NCI-H1417 (cell line): ENCODE data around the gene NANS.
"Not testable (repeated sequence)": the region's sequence is repeated elsewhere in the genome, so short reads cannot be mapped to it uniquely, and the experiment has no call there.

Source experiments
- DNase-seq, 3 experiments: peaks; one replicate each; lab custom pipeline; 2025; lab: John Stamatoyannopoulos, UW

The NANS gene, protein sequence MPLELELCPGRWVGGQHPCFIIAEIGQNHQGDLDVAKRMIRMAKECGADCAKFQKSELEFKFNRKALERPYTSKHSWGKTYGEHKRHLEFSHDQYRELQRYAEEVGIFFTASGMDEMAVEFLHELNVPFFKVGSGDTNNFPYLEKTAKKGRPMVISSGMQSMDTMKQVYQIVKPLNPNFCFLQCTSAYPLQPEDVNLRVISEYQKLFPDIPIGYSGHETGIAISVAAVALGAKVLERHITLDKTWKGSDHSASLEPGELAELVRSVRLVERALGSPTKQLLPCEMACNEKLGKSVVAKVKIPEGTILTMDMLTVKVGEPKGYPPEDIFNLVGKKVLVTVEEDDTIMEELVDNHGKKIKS

DNA sequence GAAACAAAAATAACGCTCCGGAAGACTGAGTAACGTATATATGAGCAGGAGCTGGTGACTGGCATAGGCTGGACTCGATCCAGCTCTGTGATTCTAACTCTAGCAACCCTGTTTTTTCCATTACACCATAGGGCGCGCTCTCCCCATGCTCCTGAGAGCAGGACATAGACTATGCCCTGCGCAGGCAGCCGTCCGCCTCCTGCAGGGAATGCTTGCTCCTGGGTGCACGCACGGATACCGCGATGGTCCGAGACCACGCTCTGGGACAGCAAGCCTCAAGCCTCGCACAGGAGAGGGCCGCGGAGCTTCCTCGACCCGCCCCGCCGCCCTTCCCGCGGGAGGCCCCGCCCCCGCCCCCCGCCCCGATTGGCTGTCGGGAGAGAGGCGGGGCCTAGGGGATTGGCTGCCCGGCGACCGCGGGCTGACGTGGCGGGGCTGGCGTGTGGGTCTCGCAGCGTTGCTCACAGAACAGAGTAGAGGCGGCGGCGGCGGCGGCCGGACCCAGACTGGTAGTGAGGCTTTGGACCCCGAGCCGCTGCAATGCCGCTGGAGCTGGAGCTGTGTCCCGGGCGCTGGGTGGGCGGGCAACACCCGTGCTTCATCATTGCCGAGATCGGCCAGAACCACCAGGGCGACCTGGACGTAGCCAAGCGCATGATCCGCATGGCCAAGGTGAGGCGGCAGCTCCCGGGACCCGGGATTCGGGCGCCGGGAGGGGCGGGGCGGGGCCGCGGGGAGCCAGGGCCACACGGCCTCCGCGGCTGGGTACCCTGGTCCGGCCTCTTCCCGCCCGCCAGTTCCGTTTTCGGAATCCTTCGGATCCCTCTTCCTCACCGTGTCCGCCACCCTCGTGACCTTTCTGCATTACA is at the start of gene NANS:
Gene NANS, plus strand, starts transcription at position 464 of the 869 bp plus-strand sequence. Its CDS starts 77 bp downstream, at position 541.
- peak; percentile 80 to 95 (median 95) for DNase-seq

DNA sequence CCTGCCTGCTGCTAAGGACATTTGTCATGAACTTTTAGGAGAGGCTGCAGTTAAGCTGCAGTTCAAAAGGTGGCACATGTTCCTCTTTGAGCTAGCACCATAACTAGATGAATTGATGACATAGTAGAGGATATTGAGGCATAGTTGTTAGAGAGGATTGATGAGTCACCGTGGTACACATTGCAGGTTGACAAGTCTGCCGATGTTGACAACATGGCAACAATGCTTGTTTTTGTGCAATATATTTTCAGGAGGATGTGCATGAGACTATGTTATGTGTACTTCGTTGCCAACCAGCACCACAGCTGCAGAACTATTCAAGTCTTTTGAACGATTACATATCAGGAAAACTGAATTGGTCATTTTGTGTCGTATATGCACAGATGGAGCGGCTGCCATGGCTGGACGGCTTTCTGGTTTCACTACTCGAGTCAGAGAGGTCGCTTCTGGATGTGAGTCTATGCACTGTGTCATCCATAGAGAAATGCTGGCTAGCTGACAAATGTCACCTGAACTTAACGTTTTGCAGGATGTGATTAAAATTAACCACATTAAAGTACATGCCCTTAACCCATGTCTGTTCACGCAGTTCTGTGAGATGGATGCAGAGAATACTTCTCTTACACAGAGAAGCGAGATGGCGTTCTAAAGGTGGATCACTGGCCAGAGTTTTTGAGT is 49.1 kb upstream of the NANS start:
- DNase-seq = no peak

DNA sequence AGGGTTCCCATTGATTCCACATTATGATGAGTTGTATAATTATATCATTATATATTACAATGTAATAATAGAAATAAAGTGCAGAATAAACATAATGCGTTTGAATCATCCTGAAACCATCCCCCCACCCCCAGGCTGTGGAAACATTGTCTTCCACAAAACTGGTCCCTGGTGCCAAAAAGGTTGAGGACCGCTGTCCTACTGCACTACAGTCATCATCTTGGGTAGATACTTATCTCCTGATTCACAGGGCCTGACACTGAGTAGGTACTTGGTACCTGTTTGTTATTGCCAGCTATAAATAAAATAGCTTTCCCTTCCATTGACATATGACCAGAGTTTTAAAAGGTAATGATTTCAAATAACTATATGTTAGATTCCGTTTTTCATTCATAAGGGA is 47.8 kb upstream of the NANS start:
- DNase-seq = no peak

DNA sequence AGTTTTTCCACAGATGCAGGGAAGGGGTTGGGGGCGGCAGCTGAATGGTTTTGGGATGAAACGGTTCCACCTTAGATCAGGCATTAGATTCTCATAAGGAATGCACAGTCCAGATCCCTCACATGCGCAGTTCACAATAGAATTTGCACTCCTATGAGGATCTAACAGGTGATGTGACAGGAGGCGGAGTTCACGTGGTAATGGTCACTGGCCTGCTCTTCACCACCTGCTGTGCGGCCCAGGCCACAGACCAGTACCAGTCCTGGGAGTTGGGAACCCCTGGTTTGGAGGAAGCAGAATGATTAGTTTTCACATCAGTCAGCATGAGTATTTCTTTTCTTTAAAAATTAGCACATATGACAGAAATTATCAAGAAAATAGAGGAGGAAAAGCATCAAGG is 47.1 kb upstream of the NANS start:
- DNase-seq = no peak

DNA sequence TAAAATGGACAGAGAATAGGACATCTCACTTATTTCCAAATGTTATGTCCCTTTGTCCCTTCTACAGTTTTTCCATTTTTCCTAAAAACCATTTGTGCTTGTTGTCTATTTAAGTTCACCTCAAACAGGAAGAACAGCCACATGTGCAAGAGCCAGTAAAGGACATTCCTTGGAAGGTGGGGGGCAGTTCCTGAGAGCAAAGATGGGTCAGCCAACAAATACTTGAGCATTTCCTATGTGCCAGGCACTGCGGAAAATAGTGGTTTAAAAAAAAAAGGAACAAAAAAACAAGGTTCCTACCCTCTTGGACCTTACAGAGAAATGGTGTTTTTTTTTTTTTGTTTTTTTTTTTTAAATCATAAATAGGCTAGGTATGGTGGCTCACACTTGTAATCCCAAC is 46.6 kb upstream of the NANS start:
- DNase-seq = no peak

DNA sequence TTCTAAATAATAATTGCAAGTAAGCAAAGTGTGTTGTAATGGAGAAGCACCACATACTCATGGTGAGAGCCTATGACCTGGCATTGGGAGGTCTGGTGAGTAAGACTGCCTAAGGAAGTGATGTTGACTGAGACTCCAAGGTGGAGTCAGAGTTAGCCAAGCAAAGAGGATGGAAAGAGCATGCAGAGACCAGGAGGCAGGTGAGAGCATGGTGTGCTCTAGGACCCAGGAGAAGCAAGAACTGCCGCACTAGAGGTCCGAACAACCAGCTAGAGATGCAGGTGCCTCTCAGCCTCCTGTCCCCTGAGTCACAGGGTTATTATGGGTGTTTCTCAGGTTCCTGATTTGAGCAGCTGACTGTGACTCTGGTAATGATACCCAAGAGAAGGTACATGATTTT is 46.1 kb upstream of the NANS start:
- DNase-seq = peak in 2 of 3 experiments; percentile 16 to 70

DNA sequence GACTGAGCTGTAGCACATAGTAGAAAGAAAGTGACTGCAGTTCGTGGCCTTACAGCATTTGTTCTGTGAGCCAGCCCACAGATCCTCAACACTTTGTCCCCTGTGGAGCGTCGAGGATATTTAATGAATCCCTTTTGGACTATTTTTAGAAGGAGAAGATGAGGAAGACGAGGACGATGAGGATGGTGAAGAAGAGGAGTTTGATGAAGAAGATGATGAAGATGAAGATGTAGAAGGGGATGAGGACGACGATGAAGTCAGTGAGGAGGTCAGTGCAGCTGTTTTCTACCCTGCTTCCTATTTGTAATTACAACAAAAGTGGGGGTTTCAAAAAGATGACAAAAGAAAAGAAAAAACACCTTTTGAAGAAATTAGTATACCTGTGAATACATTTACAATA is 45.4 kb upstream of the NANS start:
- no peak for DNase-seq

DNA sequence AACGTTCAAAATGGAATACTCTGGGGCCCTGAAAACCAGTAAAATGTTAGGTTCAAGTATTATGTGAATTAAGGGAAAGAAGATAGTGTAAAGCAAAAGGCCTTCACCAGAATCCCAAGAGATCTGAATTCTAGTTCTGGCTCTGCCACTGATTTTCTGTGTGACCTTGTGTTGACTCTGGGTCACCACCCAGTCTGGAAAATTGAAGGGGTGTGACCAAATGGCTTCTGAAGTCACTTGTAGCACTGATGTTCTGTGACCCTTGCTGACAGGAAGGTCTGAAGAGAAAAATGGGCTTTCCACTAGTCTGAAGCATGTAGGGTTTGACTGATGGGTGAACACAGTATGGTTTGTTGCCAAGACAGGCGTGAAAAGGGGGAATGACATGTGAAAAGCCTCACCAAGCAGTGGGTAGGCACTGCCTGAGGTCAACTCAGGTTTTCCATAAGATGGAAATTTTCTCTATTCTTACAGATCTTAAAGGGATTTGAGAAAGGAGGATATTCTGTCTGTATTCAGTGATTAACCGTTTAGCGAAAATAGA is 40.3 kb upstream of the NANS start:
- no peak for DNase-seq

DNA sequence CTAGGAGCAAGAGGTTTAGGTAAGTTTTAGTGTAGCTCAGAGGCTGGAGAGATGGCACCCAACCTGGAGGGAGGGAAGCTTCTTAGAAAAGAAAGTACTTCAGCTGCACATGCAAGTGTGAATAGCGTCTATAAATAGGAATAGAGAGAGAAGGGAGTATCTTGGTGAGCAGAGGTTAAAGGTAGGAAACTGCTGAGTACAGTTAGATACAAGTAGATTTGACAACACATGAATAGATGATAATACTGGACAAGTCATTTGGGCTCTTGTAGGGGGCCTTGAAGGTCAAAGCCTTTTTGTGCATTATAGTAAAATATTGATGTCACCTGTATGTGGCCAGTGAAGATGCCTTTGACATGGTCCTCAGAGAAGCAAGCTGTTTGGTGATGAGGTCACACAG is 39.2 kb upstream of the NANS start:
- no peak for DNase-seq

DNA sequence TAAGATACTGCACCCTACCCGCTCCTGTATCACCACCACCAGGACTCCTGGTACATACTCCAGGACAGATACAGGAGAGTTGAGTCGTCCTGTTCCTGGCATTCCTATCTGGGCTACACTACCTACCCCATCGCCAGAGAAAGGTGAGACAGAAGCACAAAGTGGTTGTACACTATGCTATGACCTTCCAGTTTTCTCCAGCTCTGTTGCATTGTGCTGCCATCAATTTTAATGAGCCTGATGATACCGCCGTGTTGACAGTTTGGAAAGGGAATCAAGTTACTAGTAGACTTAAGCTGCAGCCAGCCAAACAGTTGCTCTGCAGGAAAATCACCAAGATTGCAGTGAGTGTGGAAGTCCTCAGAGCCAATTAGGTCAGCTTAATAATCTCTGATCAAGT is 38.2 kb upstream of the NANS start:
- no peak for DNase-seq

DNA sequence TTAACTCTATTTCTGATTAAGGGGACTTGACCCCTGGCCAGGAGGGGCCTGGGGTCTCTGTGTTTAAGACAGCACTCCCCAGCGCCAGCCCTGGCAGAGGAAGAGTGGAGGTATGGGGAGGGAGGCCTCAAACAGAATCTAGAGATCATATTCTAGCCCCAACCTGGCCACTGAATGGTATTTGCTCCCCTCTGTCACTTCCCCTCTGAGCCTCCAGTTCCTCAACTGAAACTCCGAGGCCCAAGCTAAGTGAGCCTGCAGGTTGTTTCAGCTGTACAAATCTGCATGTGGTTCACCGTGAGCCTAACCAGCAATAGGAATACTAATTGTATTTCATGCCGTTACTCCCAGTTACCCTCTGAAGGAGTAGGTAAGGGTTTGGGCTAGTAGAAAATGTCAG is 37.4 kb upstream of the NANS start:
- DNase-seq = no peak

DNA sequence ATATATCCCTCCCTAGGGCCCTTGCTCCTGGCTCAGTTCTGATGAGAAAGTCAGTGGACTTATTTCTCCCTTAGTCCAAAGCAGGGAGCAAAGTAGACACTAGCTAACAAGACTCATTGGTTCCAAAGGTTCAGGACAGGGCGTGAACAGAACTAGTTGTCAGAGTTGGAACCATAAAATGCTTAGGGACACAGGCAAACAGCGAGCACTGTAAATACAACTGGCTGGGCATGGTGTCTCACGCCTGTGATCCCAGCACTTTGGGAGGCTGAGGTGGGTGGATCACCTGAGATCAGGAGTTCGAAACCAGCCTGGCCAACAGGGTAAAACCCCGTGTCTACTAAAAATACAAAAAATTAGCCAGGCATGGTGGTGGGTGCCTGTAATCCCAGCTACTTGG is 36.7 kb upstream of the NANS start:
- DNase-seq = not testable (repeated sequence)

DNA sequence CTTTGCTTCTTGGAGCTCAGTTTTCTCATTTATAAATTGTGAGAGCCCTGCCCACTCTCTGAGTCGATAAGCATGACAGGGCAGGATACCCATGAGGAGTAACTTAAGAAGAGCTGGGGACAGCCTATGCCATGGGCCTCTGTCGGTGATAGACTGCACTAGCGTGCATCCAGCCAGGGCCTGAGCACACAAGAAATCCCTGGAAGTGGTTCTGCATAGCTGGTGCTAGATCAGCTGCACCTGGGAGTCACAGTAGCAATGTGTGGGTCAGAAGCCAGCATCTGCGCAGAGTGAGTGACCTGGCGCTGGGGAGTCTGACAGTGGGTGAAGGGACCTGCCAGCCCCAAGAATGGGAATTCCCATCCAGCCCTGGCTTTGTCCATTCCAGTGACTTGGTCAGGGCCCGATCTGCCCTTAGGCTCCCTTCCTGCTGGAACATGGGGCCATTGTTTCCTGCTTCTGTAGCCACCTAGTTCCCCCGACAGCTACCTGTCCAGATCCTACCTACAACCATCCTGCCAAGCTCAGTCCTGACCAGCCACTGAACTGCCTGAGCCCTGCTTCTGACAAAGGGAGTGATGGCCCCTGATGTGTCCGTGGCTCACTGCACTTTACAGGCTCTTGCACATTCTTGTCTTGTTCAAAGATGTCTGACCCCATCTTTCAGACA is 35.9 kb upstream of the NANS start:
- DNase-seq = no peak

DNA sequence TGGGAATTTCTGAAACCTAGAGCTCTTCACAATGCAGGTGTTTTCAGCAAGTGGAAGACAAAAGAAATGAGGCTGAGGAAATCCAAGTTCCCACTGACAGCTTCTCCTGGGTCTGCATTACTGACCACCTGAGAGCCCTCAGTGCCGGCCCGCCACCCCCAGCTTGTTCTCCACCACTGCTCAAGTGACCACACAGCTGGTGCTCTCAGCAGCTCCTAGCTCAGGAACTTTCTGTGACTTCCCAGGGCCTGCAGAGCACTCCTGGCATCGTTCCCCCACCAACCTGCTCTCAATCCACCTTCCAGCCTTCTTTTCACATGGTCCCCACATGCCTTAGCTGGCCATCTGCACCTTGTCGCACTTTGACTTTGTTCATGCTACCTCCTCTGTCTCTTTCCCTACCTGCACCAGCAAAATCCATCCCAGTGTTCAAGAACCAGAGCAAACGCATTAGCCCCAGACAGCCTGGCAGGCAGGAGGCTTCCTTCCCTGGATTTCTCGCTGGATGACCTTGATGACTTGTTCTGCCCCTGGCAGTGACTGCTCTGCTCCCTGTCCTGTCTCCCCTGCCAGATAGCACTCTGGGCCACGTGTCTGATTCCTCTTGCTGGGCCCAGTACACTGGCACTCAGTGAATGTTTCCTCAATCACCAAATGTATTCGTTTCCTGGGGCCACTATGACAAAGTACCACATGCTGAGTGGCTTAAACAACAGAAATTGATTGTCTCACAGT is 35.1 kb upstream of the NANS start:
- no peak for DNase-seq

DNA sequence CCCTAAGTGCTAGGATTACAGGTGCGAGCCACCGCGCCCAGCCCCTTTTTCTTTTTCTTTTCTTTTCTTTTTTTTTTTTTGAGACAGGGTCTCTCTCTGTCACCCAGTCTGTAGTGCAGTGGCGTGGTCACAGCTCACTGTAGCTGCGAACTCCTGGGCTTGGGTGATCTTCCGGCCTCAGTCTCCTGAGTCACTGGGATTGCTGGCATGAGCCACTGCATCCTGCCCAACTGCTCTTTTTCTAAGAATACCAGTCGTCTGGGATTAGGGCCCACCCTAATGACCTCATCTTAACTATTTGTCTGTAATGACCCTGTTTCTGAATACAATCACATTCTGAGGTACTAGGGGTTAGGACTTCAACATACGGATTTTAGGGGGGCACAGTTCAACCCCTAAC is 34.1 kb upstream of the NANS start:
- DNase-seq = no peak

DNA sequence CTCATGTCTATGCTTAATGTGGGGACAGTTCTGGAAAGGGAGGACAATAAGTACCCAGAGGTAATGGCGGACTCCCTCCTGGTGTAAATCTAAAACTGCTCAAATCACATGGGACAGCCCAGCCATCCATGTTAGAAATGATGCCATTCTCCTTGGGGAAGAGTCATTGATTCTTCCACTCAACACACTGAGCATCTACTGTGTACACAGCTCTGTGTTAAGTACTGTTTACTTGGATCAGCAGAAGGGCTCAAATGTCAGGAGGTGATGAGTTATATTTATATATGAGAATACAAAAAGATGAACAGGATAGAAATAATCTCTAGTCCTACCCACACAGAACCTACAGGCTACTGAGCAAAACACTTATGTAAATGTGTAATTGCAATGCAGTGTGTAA is 31.8 kb upstream of the NANS start:
- DNase-seq = peak in 1 of 3 experiments; percentile 7

DNA sequence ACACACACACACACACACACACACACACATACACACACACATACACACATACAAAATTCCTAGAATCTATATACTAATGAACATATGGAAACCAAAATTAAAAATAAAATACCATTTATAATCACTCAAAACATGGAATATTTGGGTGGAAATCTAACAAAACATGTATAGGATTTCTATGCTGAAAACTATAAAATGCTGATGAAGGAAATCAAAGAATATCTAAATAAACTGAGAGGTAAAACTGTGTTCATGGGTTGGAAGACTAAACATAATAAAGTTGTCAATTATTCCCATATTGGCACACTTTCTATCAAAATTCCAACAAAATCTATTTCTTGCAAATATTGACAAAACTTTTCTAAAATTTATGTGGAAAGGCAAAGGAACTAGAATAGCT is 25.4 kb upstream of the NANS start:
- DNase-seq = no peak

DNA sequence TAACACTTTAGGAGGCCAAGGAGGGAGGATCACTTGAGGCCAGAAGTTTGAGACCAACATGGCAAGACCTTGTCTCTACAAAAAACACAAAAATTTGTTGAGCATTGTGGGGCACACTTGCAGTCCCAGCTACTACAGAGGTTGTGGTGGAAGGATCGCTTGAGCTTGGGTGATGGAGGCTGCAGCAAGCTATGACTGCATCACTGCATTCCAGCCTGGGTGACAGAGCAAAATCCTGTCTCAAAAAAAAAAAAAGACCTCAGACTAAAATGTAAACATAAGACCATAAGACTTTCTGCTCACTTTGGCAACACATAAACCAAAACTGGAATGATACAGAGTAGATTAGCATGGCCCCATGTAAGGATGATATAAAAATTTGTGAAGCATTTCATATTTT is 24.6 kb upstream of the NANS start:
- no peak for DNase-seq

DNA sequence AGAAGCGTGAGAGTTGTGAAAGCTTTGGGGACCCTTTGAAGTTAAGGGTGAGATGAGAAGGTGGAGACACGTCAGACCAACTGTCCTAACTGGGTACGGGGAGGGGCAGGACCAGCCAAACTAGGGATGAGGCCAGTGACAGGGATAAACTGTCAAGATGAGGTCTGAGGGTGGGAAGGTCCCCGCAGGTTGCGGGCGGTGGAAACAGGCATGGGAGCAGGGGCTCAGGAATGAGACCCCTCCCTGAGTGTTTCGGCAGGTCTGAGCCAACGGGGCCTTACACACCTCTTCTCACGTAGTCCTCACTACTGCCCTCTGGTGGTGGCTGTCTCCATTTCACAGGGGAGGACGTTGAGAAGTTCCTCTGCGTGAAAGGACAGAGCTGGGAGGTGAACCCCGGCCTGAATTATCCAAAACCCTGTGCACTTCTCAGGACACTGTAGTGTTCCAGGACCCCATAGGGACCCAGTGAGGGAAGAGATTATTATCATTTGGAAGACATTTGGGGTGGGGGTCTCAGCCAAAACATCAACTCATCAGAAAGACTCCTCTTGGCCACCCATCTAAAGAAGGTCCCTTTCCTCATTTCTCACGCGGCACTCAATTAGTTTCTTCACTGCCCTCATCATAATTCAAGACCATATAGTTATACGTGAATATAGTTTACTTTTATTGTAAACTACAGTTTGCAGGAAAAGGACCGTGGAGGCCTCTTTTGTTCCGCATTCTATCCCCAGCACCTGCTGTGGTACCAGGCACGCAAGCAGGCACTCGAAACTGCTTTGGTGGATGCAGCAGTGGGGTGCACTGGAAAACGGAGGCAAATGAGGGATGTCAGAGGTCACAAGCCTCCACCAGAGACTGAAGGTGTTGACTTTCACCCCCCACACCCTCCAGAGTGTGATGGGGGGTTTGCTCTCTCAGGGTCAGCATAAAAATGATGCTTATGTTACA is 21.7 kb upstream of the NANS start:
- peak; percentile 63 to 91 (median 72) for DNase-seq

DNA sequence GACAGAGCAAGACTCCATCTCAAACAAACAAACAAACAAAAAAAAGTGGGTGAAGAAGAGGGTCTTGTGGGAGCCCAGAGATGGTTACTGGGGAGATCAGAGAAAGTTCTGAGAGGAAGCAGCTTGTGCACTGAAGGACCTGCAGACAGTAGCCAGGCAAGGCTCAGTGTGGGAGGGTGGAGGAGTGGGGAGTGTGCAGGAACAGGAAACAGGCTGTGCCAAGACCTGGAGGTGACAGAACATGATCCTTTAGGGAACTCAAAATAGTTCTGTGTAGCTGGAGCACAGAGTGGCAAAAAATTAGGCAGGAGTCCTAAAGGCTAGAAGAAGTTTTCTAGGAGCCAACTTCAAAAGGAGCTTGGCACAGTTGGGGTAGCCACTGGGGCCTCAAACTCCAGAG is 19.2 kb upstream of the NANS start:
- DNase-seq = no peak
